BJ (cell line): ENCODE results near the gene DNASE1L3. TPM values are rescaled to one million over a fixed set of nuclear protein-coding genes. Genes with fewer than 3 reads are reported as not detected.

Source experiments
- CTCF ChIA-PET: fragments of 350-600 bp; formaldehyde crosslinking; extraction: SDS; loops from one replicate; lab custom pipeline; 2021; ENCODE audit warnings: antibody characterized with exemption, inconsistent platforms; lab: Yijun Ruan, JAX
- POLR2A ChIA-PET: fragments of 300-600 bp; sonication (Branson Sonifier 250); formaldehyde crosslinking; extraction: SDS; loops from one replicate; lab custom pipeline; 2021; ENCODE audit warnings: antibody characterized with exemption; lab: Charles Lee
- DNase-seq: peaks from one replicate; pipeline ENCODE4 v3.0.0-alpha.2; 2011; ENCODE audit warnings: low read depth
- H3K27me3 ChIP-seq: 2 replicates; pipeline ENCODE4 v1.6.0; 2011; ENCODE audit warnings: low read length; ENCODE audit not compliant: control insufficient read depth, insufficient read depth
- H3K36me3 ChIP-seq: 2 replicates; pipeline ENCODE4 v1.5.1; 2011; ENCODE audit warnings: low read length; ENCODE audit not compliant: control insufficient read depth, insufficient read depth
- H3K4me3 ChIP-seq: 2 replicates; pipeline ENCODE4 v1.5.1; 2011; ENCODE audit warnings: low read depth, mild to moderate bottlenecking, control low read depth, low read length
- polyA plus RNA-seq: library from polyadenylated mRNA; depleted of rRNA; stranded (reverse); fragments of >200 nt; gene quantifications from 2 replicates; pipeline ENCODE4 v1.2.3, GENCODE V29; 2011
- TF ChIP-seq, protein P1 (sequence below): IDR thresholded peaks from 2 replicates; pipeline ENCODE4 v1.5.1; 2011; ENCODE audit warnings: low read depth, mild to moderate bottlenecking, control low read depth, inconsistent platforms, low read length, moderate library complexity; ENCODE audit not compliant: insufficient read depth

Gene DNASE1L3
- polyA plus RNA-seq, 1 experiment: not detected

DNA sequence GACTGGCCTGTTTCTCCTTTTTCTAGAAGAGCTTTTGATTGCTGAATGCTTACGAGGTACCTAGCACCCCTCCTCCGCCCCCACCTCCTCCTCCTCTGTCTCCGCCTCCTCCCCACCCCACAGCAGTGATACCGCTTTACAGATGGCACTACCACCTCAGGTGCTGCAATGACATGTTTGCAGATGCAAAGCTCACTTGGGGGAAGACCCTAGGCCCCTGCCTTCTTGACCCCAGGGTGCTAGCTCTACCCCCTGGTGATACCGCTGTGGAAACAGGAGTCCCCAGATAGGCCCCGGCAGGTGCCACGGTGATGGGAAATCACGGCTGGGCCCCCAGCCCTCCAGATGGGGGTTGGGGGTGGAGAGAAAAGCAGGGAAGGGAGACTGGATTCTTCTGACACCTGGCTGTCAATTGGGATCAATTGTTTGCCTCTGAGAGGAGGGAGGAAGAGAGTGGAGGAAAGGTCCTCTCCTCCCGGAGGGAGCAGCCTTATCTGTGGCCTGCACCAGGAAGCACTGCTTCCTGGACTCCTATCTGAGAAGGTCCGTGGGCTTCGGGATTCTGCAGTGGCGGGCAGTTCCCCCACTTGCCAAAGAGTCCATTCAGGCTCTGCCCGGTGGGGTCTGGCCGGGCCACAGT lies 37.6 kb downstream of the DNASE1L3 start:
- CTCF ChIA-PET: interaction anchor here (0.7 to 1.7 kb wide), 6 partner anchors 35 to 308 kb away, joined by 3 to 7 read pairs (median 4); partner anchors contain the start of gene FLNB
- Histone ChIP-seq H3K36me3 (peaks cover 13% of the 10 kb centered on the region), H3K27me3 (no peaks in the 10 kb centered on the region), H3K4me3 (no peak overlapping the region)
- POLR2A ChIA-PET: no interaction called here
- TF ChIP-seq, protein P1, sequence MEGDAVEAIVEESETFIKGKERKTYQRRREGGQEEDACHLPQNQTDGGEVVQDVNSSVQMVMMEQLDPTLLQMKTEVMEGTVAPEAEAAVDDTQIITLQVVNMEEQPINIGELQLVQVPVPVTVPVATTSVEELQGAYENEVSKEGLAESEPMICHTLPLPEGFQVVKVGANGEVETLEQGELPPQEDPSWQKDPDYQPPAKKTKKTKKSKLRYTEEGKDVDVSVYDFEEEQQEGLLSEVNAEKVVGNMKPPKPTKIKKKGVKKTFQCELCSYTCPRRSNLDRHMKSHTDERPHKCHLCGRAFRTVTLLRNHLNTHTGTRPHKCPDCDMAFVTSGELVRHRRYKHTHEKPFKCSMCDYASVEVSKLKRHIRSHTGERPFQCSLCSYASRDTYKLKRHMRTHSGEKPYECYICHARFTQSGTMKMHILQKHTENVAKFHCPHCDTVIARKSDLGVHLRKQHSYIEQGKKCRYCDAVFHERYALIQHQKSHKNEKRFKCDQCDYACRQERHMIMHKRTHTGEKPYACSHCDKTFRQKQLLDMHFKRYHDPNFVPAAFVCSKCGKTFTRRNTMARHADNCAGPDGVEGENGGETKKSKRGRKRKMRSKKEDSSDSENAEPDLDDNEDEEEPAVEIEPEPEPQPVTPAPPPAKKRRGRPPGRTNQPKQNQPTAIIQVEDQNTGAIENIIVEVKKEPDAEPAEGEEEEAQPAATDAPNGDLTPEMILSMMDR: no peak
- DNase-seq: no peak

- no peak overlapping the region for H3K4me3 ChIP-seq
- ChIA-PET CTCF (interaction anchor here (1.7 to 2.0 kb wide), 3 partner anchors 129 to 163 kb away, joined by 5 to 7 read pairs (median 5); partner anchors contain the start of genes FLNB, HTD2 and RPP14), POLR2A (no interaction called here)
- H3K27me3 ChIP-seq: no peaks in the 10 kb centered on the region
- TF ChIP-seq, protein P1: no peak
- H3K36me3 ChIP-seq: peaks cover 16% of the 10 kb centered on the region
- DNase-seq: no peak
Measured at GRCh38 chr3:58171126-58171525, 39.6 kb downstream of the DNASE1L3 start.

DNA sequence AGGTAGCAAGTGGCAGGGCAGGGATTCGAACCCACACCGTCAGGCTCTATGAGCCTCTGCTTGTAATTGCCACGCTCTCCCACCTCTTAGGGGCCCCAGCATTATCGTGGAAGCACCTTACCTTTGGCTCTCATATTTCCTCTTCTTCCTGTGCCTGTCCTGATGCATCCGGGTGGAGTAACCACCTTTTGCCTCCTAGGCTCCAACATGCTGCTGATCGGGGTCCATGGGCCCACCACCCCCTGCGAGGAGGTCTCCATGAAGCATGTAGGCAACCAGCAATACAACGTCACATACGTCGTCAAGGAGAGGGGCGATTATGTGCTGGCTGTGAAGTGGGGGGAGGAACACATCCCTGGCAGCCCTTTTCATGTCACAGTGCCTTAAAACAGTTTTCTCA lies 40.4 kb downstream of the DNASE1L3 start:
- H3K27me3 ChIP-seq: no peaks in the 10 kb centered on the region
- no peak for DNase-seq
- ChIA-PET CTCF (no interaction called here), POLR2A (no interaction called here)
- TF ChIP-seq, protein P1: no peak
- peaks cover 16% of the 10 kb centered on the region for H3K36me3 ChIP-seq
- no peak overlapping the region for H3K4me3 ChIP-seq

DNA sequence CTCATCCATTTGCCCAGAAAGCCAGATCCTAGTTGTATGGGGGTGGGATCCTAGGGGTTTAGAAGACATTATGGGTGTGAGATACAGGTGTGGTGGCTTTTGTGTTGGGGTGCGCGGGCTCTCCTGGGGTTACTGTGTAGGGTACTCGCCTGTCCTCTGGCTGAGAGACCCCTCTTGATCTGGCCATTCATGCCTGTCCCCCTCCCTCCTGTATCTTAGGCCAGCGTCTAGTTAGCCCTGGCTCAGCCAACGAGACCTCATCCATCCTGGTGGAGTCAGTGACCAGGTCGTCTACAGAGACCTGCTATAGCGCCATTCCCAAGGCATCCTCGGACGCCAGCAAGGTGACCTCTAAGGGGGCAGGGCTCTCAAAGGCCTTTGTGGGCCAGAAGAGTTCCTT lies 41.4 kb downstream of the DNASE1L3 start:
- H3K4me3 ChIP-seq: no peak overlapping the region
- H3K36me3 ChIP-seq: peaks cover 22% of the 10 kb centered on the region
- ChIA-PET POLR2A (no interaction called here), CTCF (no interaction called here)
- no peak for DNase-seq
- no peaks in the 10 kb centered on the region for H3K27me3 ChIP-seq
- TF ChIP-seq, protein P1: no peak

DNA sequence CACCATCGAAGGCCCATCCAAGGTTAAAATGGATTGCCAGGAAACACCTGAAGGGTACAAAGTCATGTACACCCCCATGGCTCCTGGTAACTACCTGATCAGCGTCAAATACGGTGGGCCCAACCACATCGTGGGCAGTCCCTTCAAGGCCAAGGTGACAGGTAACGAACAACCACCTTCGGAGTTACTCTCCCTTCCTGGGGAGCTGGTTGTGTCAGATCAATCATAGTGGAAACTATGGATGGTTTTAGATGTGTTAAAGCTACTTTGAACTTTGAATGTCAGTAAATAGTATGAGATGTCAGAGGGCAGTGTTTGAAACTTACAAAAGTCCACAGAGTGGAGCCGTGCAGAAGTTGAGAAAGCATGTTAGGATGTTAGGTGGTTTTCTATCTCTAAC lies 42.3 kb downstream of the DNASE1L3 start:
- ChIA-PET POLR2A (no interaction called here), CTCF (interaction anchor here (0.6 to 4.5 kb wide), 10 partner anchors 9 to 776 kb away, joined by 3 to 65 read pairs (median 6); partner anchors contain the start of genes FLNB, HTD2 and RPP14)
- Histone ChIP-seq H3K4me3 (no peak overlapping the region), H3K27me3 (no peaks in the 10 kb centered on the region), H3K36me3 (peaks cover 29% of the 10 kb centered on the region)
- DNase-seq: no peak
- TF ChIP-seq, protein P1: no peak
